Activated CD4-positive, alpha-beta T cell treated with anti-CD3 and anti-CD28 coated beads, Interleukin-2, amount 10 ng/mL, durations not matched to agents 24 days and 14 days (primary cell): ENCODE results near the gene GORASP1. TPM values are rescaled to one million over a fixed set of nuclear protein-coding genes. Genes with fewer than 3 reads are reported as not detected.

Experiments used
- DNase-seq: peaks from one replicate; pipeline ENCODE4 v3.0.0; 2022
- H3K27ac Mint-ChIP-seq: one replicate; pipeline ENCODE4 v1.8.0; 2022; ENCODE audit warnings: mild to moderate bottlenecking, mixed read lengths
- H3K27me3 Mint-ChIP-seq: one replicate; pipeline ENCODE4 v1.8.0; 2022; ENCODE audit warnings: mixed read lengths
- H3K36me3 Mint-ChIP-seq: one replicate; pipeline ENCODE4 v1.8.0; 2022; ENCODE audit warnings: low read depth, mild to moderate bottlenecking, mixed read lengths
- H3K4me1 Mint-ChIP-seq: one replicate; pipeline ENCODE4 v1.8.0; 2021; ENCODE audit warnings: mixed read lengths
- H3K4me3 Mint-ChIP-seq: one replicate; pipeline ENCODE4 v1.8.0; 2022; ENCODE audit warnings: mild to moderate bottlenecking, moderate library complexity, mixed read lengths
- H3K9me3 Mint-ChIP-seq: one replicate; pipeline ENCODE4 v1.8.0; 2021; ENCODE audit warnings: mixed read lengths
- intact Hi-C: fragments of 100-400 bp; cut with micrococcal nuclease; formaldehyde crosslinking; loops from one replicate; pipeline ENCODE4 v1.15.1; 2023
- total RNA-seq: library from RNA; stranded (reverse); gene quantifications from 2 replicates; pipeline ENCODE4 v1.2.3, GENCODE V29; 2022

GORASP1 gene
- total RNA-seq, 1 donor from 2014 or later, result 32.1 TPM

- no peak for DNase-seq
- no peak overlapping the region for H3K27ac Mint-ChIP-seq
- intact Hi-C loops, result loop anchor here (1.0 kb wide), 1 partner anchor 162 kb away; no protein-coding TSS in a partner anchor
- peaks cover 23% of the 10 kb centered on the region for H3K4me1 Mint-ChIP-seq
- peaks cover 3% of the 10 kb centered on the region for H3K36me3 Mint-ChIP-seq
- peaks cover 2% of the 10 kb centered on the region for H3K27me3 Mint-ChIP-seq
- H3K4me3 Mint-ChIP-seq, result no peak overlapping the region
- H3K9me3 Mint-ChIP-seq, result no peaks in the 10 kb centered on the region
Measured at GRCh38 chr3:39125841-39126500, 18.5 kb upstream of the GORASP1 start.

- intact Hi-C loops, result no loop called here
- Mint-ChIP-seq H3K9me3 (no peaks in the 10 kb centered on the region), H3K4me1 (peaks cover 22% of the 10 kb centered on the region), H3K4me3 (no peak overlapping the region), H3K27me3 (peaks cover 2% of the 10 kb centered on the region), H3K36me3 (peaks cover 3% of the 10 kb centered on the region), H3K27ac (no peak overlapping the region)
- DNase-seq, result no peak
Measured at GRCh38 chr3:39124876-39125840, 17.7 kb upstream of the GORASP1 start.

- Mint-ChIP-seq H3K4me3 (no peak overlapping the region), H3K27me3 (peaks cover 2% of the 10 kb centered on the region), H3K27ac (no peak overlapping the region), H3K36me3 (no peaks in the 10 kb centered on the region), H3K9me3 (no peaks in the 10 kb centered on the region), H3K4me1 (peaks cover 14% of the 10 kb centered on the region)
- DNase-seq, result no peak
- intact Hi-C loops, result no loop called here
Measured at GRCh38 chr3:39122813-39123212, 15.4 kb upstream of the GORASP1 start.

GRCh38 chr3:39121621-39122020 lies 14.2 kb upstream of the GORASP1 start:
- no peaks in the 10 kb centered on the region for H3K36me3 Mint-ChIP-seq
- intact Hi-C loops, result no loop called here
- H3K27ac Mint-ChIP-seq, result no peak overlapping the region
- H3K27me3 Mint-ChIP-seq, result peaks cover 2% of the 10 kb centered on the region
- no peak for DNase-seq
- H3K4me1 Mint-ChIP-seq, result peaks cover 3% of the 10 kb centered on the region
- H3K9me3 Mint-ChIP-seq, result no peaks in the 10 kb centered on the region
- no peak overlapping the region for H3K4me3 Mint-ChIP-seq

GRCh38 chr3:39118931-39119660 lies 11.7 kb upstream of the GORASP1 start:
- intact Hi-C loops, result no loop called here
- Mint-ChIP-seq H3K27me3 (peaks cover 2% of the 10 kb centered on the region), H3K4me1 (no peaks in the 10 kb centered on the region), H3K36me3 (no peaks in the 10 kb centered on the region), H3K9me3 (no peaks in the 10 kb centered on the region), H3K4me3 (no peak overlapping the region), H3K27ac (no peak overlapping the region)
- no peak for DNase-seq

GRCh38 chr3:39118079-39118478 lies 10.7 kb upstream of the GORASP1 start:
- intact Hi-C loops, result no loop called here
- Mint-ChIP-seq H3K9me3 (no peaks in the 10 kb centered on the region), H3K27ac (no peak overlapping the region), H3K4me3 (no peak overlapping the region), H3K27me3 (peaks cover 2% of the 10 kb centered on the region), H3K36me3 (no peaks in the 10 kb centered on the region), H3K4me1 (no peaks in the 10 kb centered on the region)
- DNase-seq, result no peak

GRCh38 chr3:39115870-39116269 lies 8.4 kb upstream of the GORASP1 start:
- Mint-ChIP-seq H3K4me3 (no peak overlapping the region), H3K9me3 (no peaks in the 10 kb centered on the region), H3K36me3 (no peaks in the 10 kb centered on the region), H3K27ac (no peak overlapping the region), H3K27me3 (no peaks in the 10 kb centered on the region), H3K4me1 (no peaks in the 10 kb centered on the region)
- intact Hi-C loops, result no loop called here
- no peak for DNase-seq

GRCh38 chr3:39114456-39114855 lies 7.0 kb upstream of the GORASP1 start:
- Mint-ChIP-seq H3K4me1 (peaks cover under 1% of the 10 kb centered on the region), H3K9me3 (no peaks in the 10 kb centered on the region), H3K36me3 (peaks cover 2% of the 10 kb centered on the region), H3K27ac (no peak overlapping the region), H3K4me3 (no peak overlapping the region), H3K27me3 (no peaks in the 10 kb centered on the region)
- intact Hi-C loops, result no loop called here
- no peak for DNase-seq

GRCh38 chr3:39113291-39113690 lies 5.9 kb upstream of the GORASP1 start:
- H3K4me1 Mint-ChIP-seq, result peaks cover 12% of the 10 kb centered on the region

GRCh38 chr3:39112535-39112934 lies 5.1 kb upstream of the GORASP1 start:
- Mint-ChIP-seq H3K9me3 (no peaks in the 10 kb centered on the region), H3K27me3 (no peaks in the 10 kb centered on the region), H3K27ac (no peak overlapping the region), H3K36me3 (peaks cover 4% of the 10 kb centered on the region), H3K4me3 (no peak overlapping the region), H3K4me1 (peaks cover 19% of the 10 kb centered on the region)
- no peak for DNase-seq
- intact Hi-C loops, result no loop called here

More at GRCh38 chr3:39113291-39113690, 5.9 kb upstream of the GORASP1 start:
- Mint-ChIP-seq H3K27ac (no peak overlapping the region), H3K9me3 (no peaks in the 10 kb centered on the region), H3K4me3 (no peak overlapping the region), H3K36me3 (peaks cover 2% of the 10 kb centered on the region), H3K27me3 (no peaks in the 10 kb centered on the region)
- intact Hi-C loops, result no loop called here
- DNase-seq, result no peak

- H3K4me1 Mint-ChIP-seq, result peaks cover 19% of the 10 kb centered on the region
- DNase-seq, result no peak
- no peaks in the 10 kb centered on the region for H3K9me3 Mint-ChIP-seq
- no peak overlapping the region for H3K4me3 Mint-ChIP-seq
- H3K27ac Mint-ChIP-seq, result no peak overlapping the region
- intact Hi-C loops, result no loop called here
- H3K27me3 Mint-ChIP-seq, result no peaks in the 10 kb centered on the region
- H3K36me3 Mint-ChIP-seq, result peaks cover 4% of the 10 kb centered on the region
Measured at GRCh38 chr3:39112113-39112512, 4.7 kb upstream of the GORASP1 start.

- H3K27ac Mint-ChIP-seq, result no peak overlapping the region
- no peaks in the 10 kb centered on the region for H3K27me3 Mint-ChIP-seq
- no peak overlapping the region for H3K4me3 Mint-ChIP-seq
- peaks cover 8% of the 10 kb centered on the region for H3K36me3 Mint-ChIP-seq
- intact Hi-C loops, result no loop called here
- DNase-seq, result no peak
- no peaks in the 10 kb centered on the region for H3K9me3 Mint-ChIP-seq
- peaks cover 36% of the 10 kb centered on the region for H3K4me1 Mint-ChIP-seq
Measured at GRCh38 chr3:39110041-39110639, 2.7 kb upstream of the GORASP1 start.

- intact Hi-C loops, result loop anchor here (5.0 kb wide), 1 partner anchor 273 kb away; the partner anchor contains the start of gene SLC25A38
- no peak for DNase-seq
- Mint-ChIP-seq H3K36me3 (peaks cover 8% of the 10 kb centered on the region), H3K9me3 (no peaks in the 10 kb centered on the region), H3K27ac (no peak overlapping the region), H3K4me3 (no peak overlapping the region), H3K4me1 (peaks cover 39% of the 10 kb centered on the region), H3K27me3 (no peaks in the 10 kb centered on the region)
Measured at GRCh38 chr3:39109086-39109485, 1.7 kb upstream of the GORASP1 start.
